Measurements from ENCODE around the gene ZNF777.
"Not testable (repeated sequence)": the region's sequence is repeated elsewhere in the genome, so short reads cannot be mapped to it uniquely, and the experiment has no call there.

The ZNF777 gene

GRCh38 chr7:149455175-149455950 lies 5.5 kb downstream of the ZNF777 start:
- DNase-seq (ENCODE audit: low read depth in 3 of 3, low spot score in 1 of 3): no peak

DNA sequence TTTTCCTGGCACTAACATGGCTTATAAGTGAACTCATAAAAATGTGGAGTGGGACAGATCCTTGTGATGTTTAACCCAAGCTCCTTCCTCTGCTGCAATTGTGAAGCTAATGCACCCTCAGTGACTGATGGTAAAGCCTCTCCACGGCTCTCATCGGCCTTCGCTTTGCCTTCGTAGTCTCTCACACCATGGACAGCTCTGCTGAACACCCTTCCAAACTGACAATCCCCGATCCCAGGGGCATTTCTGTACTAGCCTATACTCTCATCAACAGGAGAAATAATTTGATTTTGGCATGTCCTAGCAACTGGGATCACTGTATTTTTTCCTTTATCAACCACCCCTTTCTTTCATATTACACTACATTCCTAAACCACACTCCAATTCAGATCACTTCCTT lies 6.1 kb downstream of the ZNF777 start:
- DNase-seq (ENCODE audit: low read depth in 3 of 3, low spot score in 1 of 3): no peak

DNA sequence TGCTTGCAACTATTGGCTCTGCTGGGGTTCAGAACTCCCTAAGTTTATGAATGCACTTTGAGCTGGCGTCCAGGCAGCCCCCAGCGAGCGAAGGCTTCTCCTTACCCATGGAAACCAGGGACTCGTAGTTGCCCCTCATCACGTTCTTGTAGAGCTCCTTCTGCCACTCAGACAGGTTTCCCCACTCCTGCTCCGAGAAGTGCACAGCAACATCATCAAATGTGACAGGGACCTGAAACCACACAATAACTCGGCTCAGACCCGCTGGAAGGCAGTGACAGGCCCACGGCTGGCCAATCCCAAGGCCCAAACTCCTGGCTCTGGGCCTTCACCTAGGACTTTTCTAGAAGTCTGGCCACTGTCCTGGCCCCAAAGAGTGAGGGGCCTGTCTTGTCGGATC lies 6.9 kb downstream of the ZNF777 start:
- DNase-seq (ENCODE audit: low read depth in 3 of 3, low spot score in 1 of 3): no peak

- no peak for DNase-seq (ENCODE audit: low read depth in 3 of 3, low spot score in 1 of 3)
Observed at GRCh38 chr7:149450821-149451220, 10.0 kb downstream of the ZNF777 start.

GRCh38 chr7:149449897-149450296 lies 11.0 kb downstream of the ZNF777 start:
- no peak for DNase-seq (ENCODE audit: low read depth in 3 of 3, low spot score in 1 of 3)

DNA sequence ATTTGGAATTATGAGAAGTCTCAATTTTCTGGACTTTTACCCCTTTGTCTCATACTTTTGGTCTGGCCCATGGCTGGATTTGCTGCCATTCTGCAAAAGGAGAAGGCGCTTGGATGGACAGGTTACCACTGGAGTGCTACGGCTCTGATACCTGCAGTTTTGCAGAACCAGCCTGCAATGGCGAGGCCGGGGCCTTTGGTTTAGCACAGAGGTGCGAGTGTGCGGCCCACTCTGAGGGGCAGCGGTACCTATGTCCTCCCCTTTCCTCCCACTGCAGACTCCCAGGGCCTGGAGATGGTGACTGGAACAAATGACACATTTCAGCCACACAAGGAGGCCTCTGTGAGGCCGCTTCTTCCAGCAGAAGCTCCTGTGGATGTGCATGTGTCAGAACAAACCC lies 11.9 kb downstream of the ZNF777 start:
- no peak for DNase-seq (ENCODE audit: low read depth in 3 of 3, low spot score in 1 of 3)

DNA sequence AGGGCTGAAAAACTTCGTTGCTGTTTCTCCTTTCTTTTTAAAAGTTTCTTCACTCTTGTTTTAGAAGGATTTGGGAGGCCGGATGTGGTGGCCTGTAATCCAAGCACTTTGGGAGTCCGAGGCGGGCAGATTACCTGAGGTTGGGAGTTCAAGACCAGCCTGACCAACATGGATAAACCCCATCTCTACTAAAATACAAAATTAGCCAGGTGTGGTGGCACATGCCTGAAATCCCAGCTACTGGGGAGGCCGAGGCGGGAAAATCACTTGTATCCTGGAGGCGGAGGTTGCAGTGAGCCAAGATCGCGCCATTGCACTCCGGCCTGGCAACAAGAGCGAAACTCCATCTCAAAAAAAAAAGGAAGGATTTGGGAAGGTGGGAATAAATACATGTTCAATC lies 14.8 kb downstream of the ZNF777 start:
- DNase-seq (ENCODE audit: low read depth in 3 of 3, low spot score in 1 of 3): not testable (repeated sequence)

- DNase-seq (ENCODE audit: low read depth in 3 of 3, low spot score in 1 of 3): no peak
Observed at GRCh38 chr7:149444287-149444686, 16.6 kb downstream of the ZNF777 start.

GRCh38 chr7:149443523-149443922 lies 17.3 kb downstream of the ZNF777 start:
- DNase-seq (ENCODE audit: low read depth in 3 of 3, low spot score in 1 of 3): no peak

GRCh38 chr7:149442924-149443323 lies 17.9 kb downstream of the ZNF777 start:
- DNase-seq (ENCODE audit: low read depth in 3 of 3, low spot score in 1 of 3): no peak

DNA sequence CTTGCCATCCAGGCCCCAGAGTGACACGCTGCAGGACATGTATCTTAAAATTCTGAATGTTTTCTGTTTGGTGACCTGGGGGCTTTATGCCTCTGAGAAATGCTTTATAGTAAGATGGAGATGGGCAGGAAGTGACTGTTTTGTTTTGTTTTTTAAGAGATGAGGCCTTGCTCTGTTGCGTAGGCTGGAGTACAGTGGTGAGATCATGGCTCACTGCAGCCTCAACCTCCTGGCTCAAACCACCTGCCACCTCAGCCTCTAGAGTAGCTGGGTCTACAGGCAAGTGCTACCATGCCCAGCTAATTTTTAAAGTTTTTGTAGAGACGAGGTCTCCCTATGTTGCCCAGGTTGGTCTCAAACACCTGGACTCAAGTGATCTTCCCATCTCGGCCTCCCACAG lies 20.6 kb downstream of the ZNF777 start:
- no peak for DNase-seq (ENCODE audit: low read depth in 3 of 3, low spot score in 1 of 3)

DNA sequence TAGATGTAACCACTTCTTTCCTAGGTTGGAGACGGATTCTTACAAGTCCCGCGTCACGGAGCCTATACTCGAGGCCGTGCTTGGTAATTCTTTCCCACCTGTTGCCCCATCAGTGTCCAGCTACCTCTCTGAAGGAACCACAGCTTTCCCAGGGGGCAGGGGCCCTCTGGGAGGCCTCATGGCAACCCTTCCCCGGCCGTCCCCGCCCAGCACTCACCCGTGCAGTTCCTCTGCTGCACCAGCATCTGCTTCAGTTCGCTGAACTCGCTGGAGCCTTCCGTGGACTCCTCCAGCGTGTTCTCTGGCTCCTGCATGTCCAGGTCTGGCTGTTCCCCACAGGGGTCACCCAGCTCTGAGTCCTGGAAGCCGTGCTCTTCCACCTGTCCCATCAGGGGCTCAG lies 24.5 kb downstream of the ZNF777 start:
- DNase-seq (ENCODE audit: low read depth in 3 of 3, low spot score in 1 of 3): no peak

GRCh38 chr7:149433124-149433523 lies 27.7 kb downstream of the ZNF777 start:
- DNase-seq (ENCODE audit: low read depth in 3 of 3, low spot score in 1 of 3): no peak

- DNase-seq (ENCODE audit: low read depth in 3 of 3, low spot score in 1 of 3): no peak
Observed at GRCh38 chr7:149432121-149432691, 28.7 kb downstream of the ZNF777 start.

DNA sequence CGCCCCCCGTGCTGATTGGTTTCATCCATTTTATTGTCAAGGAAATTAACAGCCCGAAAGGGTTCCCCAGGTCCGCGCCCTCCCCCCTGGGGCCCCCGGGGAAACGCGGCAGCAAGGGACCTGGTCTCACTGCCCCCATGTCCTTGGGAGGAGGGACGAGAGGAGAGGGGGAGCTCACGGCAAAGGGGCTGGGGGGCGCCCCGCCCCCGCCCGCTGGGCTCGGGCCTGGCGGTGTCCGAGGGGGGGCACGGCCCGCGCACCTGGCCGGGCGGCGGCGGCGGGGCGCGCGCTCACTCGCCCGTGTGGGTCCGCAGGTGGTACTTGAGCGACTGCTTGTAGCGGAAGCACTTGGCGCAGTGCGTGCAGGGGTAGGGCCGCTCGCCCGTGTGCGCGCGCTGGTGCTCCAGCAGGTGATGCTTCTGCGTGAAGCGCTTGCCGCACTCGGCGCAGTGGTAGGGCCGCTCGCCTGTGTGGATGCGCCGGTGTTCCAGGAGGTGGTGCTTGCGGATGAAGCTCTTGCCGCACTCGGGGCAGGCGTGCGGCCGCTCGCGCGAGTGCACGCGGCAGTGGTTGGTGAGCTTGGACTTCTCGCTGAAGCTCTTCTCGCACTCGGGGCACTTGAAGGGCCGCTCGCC lies 29.3 kb downstream of the ZNF777 start:
- no peak for DNase-seq (ENCODE audit: low read depth in 3 of 3, low spot score in 1 of 3)

GRCh38 chr7:149430192-149430591 lies 30.7 kb downstream of the ZNF777 start:
- no peak for DNase-seq (ENCODE audit: low read depth in 3 of 3, low spot score in 1 of 3)

DNA sequence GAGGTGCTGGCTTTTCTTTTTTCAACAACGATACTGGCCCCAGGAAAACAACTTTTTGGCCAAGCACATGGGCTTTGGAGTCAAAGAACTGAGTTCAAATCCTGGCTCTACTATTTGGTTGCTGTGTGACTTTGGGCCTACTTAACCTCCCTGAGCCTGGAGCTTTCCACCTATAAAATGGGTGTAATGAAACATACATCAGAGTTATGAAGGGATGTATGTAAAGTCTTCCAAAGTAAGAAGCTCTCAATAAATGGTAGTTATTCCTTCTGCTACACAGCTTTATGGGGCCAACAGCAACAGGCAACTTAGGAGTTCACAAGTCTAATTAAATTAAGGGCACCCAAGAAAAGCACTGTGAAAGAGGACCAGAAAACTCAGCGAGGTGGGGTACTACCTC lies 33.0 kb downstream of the ZNF777 start:
- no peak for DNase-seq (ENCODE audit: low read depth in 3 of 3, low spot score in 1 of 3)

DNA sequence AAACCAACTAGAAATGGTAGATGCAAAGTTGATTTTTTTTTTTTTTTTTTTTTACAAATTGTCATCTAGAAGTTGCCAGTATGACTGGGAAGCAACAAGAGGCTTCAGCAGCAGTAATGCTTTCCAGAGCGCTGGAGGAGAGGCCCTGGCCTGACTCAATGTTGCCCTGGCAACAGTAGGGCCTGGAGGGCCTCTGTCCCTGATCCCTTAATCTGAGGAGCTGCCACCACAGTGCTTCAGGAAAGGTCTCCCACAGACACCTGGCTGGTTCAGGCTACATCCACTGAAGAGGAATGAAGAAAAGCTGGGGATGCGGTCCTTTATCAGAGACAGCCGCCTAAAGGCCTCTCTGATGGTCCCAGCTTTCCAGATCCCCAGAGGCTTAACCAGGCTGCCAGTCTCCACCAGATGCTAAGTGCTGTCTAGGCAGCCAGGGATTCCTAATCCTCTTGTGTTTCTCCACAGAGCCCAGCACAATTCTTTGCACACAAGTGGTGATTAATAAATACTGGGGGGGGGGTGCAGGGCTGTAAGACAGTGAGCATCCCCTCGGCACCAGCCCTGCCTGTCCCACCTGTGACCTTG lies 33.7 kb downstream of the ZNF777 start:
- no peak for DNase-seq (ENCODE audit: low read depth in 3 of 3, low spot score in 1 of 3)

- DNase-seq (ENCODE audit: low read depth in 3 of 3, low spot score in 1 of 3): no peak
Observed at GRCh38 chr7:149423449-149424110, 37.3 kb downstream of the ZNF777 start.

DNA sequence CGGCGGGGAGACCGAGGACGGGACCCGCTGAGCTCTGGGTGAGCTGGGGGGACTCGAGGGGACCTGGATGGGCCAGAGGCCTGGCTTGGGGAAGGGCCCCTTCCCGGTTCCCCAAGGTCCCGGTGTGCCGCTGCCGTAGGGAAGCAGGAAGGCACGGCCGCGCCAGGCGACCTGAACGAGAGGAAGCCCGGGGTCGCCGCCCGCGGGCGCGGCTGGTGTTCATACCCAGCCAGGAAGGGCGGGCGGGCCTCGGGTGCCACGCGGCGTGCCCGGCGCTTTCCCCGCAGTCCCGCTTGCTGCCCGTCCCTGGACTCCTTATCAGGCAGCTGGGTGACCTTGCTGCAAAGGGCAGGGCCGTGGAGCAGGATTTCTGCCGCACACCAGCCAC lies 38.0 kb downstream of the ZNF777 start:
- peak in 1 of 3 donors; percentile 37 for DNase-seq (ENCODE audit: low read depth in 3 of 3, low spot score in 1 of 3)

GRCh38 chr7:149422162-149422913 lies 38.5 kb downstream of the ZNF777 start:
- peak; percentile 37 to 66 (median 58) for DNase-seq (ENCODE audit: low read depth in 3 of 3, low spot score in 1 of 3)

Measured in stimulated activated CD4-positive, alpha-beta T cell treated with anti-CD3 and anti-CD28 coated beads, TNF-alpha, amount 100 ng/mL, for 1 hour (primary cell).